CD14-positive monocyte (primary cell): ENCODE results near the gene JARID2. TPM values are rescaled to one million over a fixed set of nuclear protein-coding genes. Genes with fewer than 3 reads are reported as not detected.
A peak's percentile ranks its signal among the peaks of the same experiment; 100 is the strongest.

Source experiments
- DNase-seq, 3 donors: peaks; one replicate each; pipeline ENCODE4 v3.0.0-alpha.2; 2011 to 2022
- H2AFZ ChIP-seq: 2 replicates; pipeline ENCODE4 v1.6.0; 2012; ENCODE audit warnings: mild to moderate bottlenecking, low read depth, low read length, inconsistent platforms; ENCODE audit not compliant: insufficient read depth, poor library complexity, severe bottlenecking
- H3K27ac ChIP-seq, 2 donors: 1 replicate in 1 of 2; 2 replicates in 1 of 2; pipeline ENCODE4 v1.5.1; 2012 to 2013; ENCODE audit warnings: low read length in 2 of 2, control low read depth in 1 of 2, inconsistent platforms in 1 of 2, low read depth in 1 of 2, mild to moderate bottlenecking in 1 of 2
- H3K27me3 ChIP-seq, 2 donors: one replicate each; pipeline versions ENCODE4 v1.6.0 to v1.6.1; 2011 to 2013; ENCODE audit warnings: low read length in 2 of 2; ENCODE audit not compliant: control insufficient read depth in 2 of 2, insufficient read depth in 2 of 2
- H3K36me3 ChIP-seq, 2 donors: replicated peaks in 1 of 2; 1 replicate in 1 of 2; 2 replicates in 1 of 2; pipeline versions ENCODE4 v1.5.1 to v1.6.1; 2012 to 2013; ENCODE audit warnings: low read length in 2 of 2, control low read depth in 1 of 2, inconsistent platforms in 1 of 2, mild to moderate bottlenecking in 1 of 2; ENCODE audit not compliant: insufficient read depth in 2 of 2, control insufficient read depth in 1 of 2
- H3K4me1 ChIP-seq, 2 donors: 1 replicate in 1 of 2; 2 replicates in 1 of 2; pipeline versions ENCODE4 v1.5.1 to v1.6.1; 2012 to 2013; ENCODE audit warnings: low read length in 2 of 2, control low read depth in 1 of 2, inconsistent platforms in 1 of 2, mild to moderate bottlenecking in 1 of 2, moderate library complexity in 1 of 2; ENCODE audit not compliant: insufficient read depth in 2 of 2, control insufficient read depth in 1 of 2
- H3K4me2 ChIP-seq: replicated peaks from 2 replicates; pipeline ENCODE3; 2012; ENCODE audit warnings: low read length, moderate library complexity, mild to moderate bottlenecking; ENCODE audit not compliant: poor library complexity, severe bottlenecking; ENCODE audit errors: extremely low read depth
- H3K4me3 ChIP-seq, 3 experiments: fragments of 200-600 bp in 1 of 3; sonication (generic) in 1 of 3; replicated peaks in 1 of 3; 1 replicate in 2 of 3; 2 replicates in 1 of 3; pipeline ENCODE4 v1.5.1; 2011 to 2013; ENCODE audit warnings: low read length in 3 of 3, mild to moderate bottlenecking in 3 of 3, control low read depth in 2 of 3, low read depth in 2 of 3, inconsistent platforms in 1 of 3, moderate library complexity in 1 of 3
- H3K79me2 ChIP-seq: 2 replicates; pipeline ENCODE4 v1.6.0; 2012; ENCODE audit warnings: mild to moderate bottlenecking, control low read depth, inconsistent platforms, low read length, moderate library complexity; ENCODE audit not compliant: insufficient read depth
- H3K9ac ChIP-seq: 2 replicates; pipeline ENCODE4 v1.6.0; 2017; ENCODE audit warnings: low read length, mild to moderate bottlenecking; ENCODE audit not compliant: insufficient read depth, poor library complexity, severe bottlenecking
- H3K9me3 ChIP-seq, 2 donors: replicated peaks in 1 of 2; 1 replicate in 1 of 2; 2 replicates in 1 of 2; pipeline versions ENCODE4 v1.5.1 to v1.6.1; 2012 to 2013; ENCODE audit warnings: low read length in 2 of 2, control low read depth in 1 of 2; ENCODE audit not compliant: control insufficient read depth in 1 of 2, insufficient read depth in 1 of 2
- H4K20me1 ChIP-seq: 2 replicates; pipeline ENCODE4 v1.6.0; 2012; ENCODE audit warnings: mild to moderate bottlenecking, low read length, control low read depth, moderate library complexity; ENCODE audit not compliant: insufficient read depth
- H3K27ac Mint-ChIP-seq, 7 donors: one replicate each; pipeline ENCODE4 v1.8.0; 2020; ENCODE audit warnings: mild to moderate bottlenecking in 7 of 7, mixed read lengths in 7 of 7, moderate library complexity in 6 of 7, inconsistent platforms in 2 of 7
- H3K27me3 Mint-ChIP-seq, 3 donors: one replicate each; pipeline ENCODE4 v1.8.0; 2021 to 2022; ENCODE audit warnings: low read depth in 3 of 3, mild to moderate bottlenecking in 3 of 3, mixed read lengths in 3 of 3, moderate library complexity in 3 of 3, inconsistent platforms in 1 of 3
- H3K36me3 Mint-ChIP-seq, 2 donors: one replicate each; pipeline ENCODE4 v1.8.0; 2020; ENCODE audit warnings: mixed read lengths in 2 of 2, inconsistent platforms in 1 of 2, mild to moderate bottlenecking in 1 of 2
- H3K4me1 Mint-ChIP-seq: one replicate; pipeline ENCODE4 v1.8.0; 2020; ENCODE audit warnings: mild to moderate bottlenecking, mixed read lengths
- H3K4me3 Mint-ChIP-seq, 2 donors: one replicate each; pipeline ENCODE4 v1.8.0; 2020; ENCODE audit warnings: mild to moderate bottlenecking in 2 of 2, mixed read lengths in 2 of 2, moderate library complexity in 1 of 2
- H3K9me3 Mint-ChIP-seq, 7 donors: one replicate each; pipeline ENCODE4 v1.8.0; 2020 to 2022; ENCODE audit warnings: mixed read lengths in 7 of 7, mild to moderate bottlenecking in 6 of 7, moderate library complexity in 6 of 7, inconsistent platforms in 2 of 7
- WGBS: methylation state at CpG from one replicate; pipeline ENCODE4 v1.1.5; 2013; ENCODE audit warnings: missing lambda C conversion rate; ENCODE audit not compliant: insufficient coverage; 5-methylcytosine and 5-hydroxymethylcytosine counted together
- intact Hi-C, 2 donors: fragments of 100-400 bp; cut with micrococcal nuclease; formaldehyde crosslinking; loops; one replicate each; pipeline versions ENCODE4 v1.15.0 to v1.15.1; 2023
- polyA plus RNA-seq, 3 donors: library from polyadenylated mRNA; depleted of rRNA in 1 of 3; unstranded in 2 of 3; stranded (reverse) in 1 of 3; fragments of 300-500 nt in 2 of 3; fragments of >200 nt in 1 of 3; fragmentation: Illumina TruSeq in 2 of 3; gene quantifications; 1 replicate in 2 of 3; 2 replicates in 1 of 3; pipeline ENCODE4 v1.2.3, GENCODE V29; 2012 to 2021
- TF ChIP-seq, protein P1 (sequence below): fragments of 200-600 bp; IDR thresholded peaks from one replicate; pipeline ENCODE4 v1.8.0; 2022; ENCODE audit warnings: antibody characterized with exemption, mild to moderate bottlenecking

Gene JARID2
- polyA plus RNA-seq, 3 donors: 6.8 to 17.5 (median 12.5) TPM

DNA sequence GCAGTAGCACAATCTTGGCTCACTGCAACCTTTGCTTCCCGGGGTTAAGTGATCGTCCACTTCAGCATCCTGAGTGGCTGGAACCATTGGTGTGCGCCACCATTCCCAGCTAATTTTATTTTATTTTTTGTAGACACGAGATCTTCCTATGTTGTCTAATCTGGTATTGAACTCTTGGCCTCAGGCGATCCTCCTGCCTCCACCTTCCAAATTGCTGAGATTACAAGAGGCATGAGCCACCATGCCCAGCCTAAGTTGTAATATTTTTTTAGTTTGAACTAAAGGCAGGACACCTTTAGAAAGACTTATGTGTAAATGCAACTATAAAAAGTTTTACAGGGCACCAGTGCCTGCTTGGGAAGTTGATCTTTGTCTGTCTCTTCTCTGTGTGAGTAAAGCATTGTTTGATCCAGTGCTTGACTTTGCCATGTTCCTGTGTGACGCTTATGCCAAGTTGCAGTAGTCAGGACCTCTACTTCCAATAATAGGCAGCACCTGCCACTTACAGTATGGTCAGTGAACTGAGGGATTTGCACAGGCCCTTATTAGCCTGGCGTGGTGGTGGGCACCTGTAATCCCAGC is 46.9 kb downstream of the JARID2 start:
- Histone ChIP-seq H3K9me3 (no peaks in the 10 kb centered on the region), H2AFZ (no peak overlapping the region), H3K27me3 (no peaks in the 10 kb centered on the region), H3K4me3 (no peak overlapping the region), H3K9ac (no peak overlapping the region), H3K4me2 (no peak overlapping the region), H3K36me3 (peaks cover 0 to 11% of the 10 kb centered on the region in 2 donors), H3K27ac (no peak overlapping the region), H3K79me2 (peaks cover 100% of the 10 kb centered on the region), H4K20me1 (peaks cover 100% of the 10 kb centered on the region), H3K4me1 (peaks cover 45 to 55% of the 10 kb centered on the region in 2 donors)
- no peaks in the 10 kb centered on the region for H3K9me3 Mint-ChIP-seq
- TF ChIP-seq, protein P1, sequence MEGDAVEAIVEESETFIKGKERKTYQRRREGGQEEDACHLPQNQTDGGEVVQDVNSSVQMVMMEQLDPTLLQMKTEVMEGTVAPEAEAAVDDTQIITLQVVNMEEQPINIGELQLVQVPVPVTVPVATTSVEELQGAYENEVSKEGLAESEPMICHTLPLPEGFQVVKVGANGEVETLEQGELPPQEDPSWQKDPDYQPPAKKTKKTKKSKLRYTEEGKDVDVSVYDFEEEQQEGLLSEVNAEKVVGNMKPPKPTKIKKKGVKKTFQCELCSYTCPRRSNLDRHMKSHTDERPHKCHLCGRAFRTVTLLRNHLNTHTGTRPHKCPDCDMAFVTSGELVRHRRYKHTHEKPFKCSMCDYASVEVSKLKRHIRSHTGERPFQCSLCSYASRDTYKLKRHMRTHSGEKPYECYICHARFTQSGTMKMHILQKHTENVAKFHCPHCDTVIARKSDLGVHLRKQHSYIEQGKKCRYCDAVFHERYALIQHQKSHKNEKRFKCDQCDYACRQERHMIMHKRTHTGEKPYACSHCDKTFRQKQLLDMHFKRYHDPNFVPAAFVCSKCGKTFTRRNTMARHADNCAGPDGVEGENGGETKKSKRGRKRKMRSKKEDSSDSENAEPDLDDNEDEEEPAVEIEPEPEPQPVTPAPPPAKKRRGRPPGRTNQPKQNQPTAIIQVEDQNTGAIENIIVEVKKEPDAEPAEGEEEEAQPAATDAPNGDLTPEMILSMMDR: no peak
- 100% methylated on average over 2 of the region's 7 CpGs for WGBS
- H3K27me3 Mint-ChIP-seq: peaks cover 0 to 4% (median 0%) of the 10 kb centered on the region in 3 donors
- peak overlapping the region in 3 of 7 donors; percentile 5 to 46 (median 17) for H3K27ac Mint-ChIP-seq
- intact Hi-C loops: no loop called here
- H3K4me1 Mint-ChIP-seq: peaks cover 78% of the 10 kb centered on the region
- H3K4me3 Mint-ChIP-seq: no peak overlapping the region
- DNase-seq: no peak
- H3K36me3 Mint-ChIP-seq: peaks cover 45 to 49% of the 10 kb centered on the region in 2 donors

DNA sequence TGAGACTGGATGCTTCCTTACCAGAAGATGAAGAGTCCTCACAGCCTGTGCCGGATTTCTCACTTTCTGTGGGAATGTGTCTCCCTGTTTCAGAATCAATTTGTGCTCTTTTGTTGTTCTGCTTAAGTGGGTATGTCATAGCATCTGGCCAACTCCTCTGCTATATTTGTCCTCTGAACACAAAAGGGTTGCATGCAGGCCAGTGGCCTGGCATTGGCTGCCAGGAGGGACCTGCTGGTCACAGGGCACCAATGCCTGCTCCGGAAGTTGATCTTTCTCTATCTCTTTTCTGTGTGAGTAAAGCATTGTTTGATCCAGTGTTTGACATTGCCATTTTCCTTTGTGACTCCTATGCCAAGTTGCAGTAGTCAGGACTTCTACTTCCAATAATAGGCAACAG is 47.8 kb downstream of the JARID2 start:
- H3K9me3 Mint-ChIP-seq: no peaks in the 10 kb centered on the region
- H3K27ac Mint-ChIP-seq: peak overlapping the region in 2 of 7 donors; percentile 1 to 26
- Histone ChIP-seq H3K27ac (no peak overlapping the region), H3K36me3 (peaks cover 0 to 11% of the 10 kb centered on the region in 2 donors), H3K9me3 (no peaks in the 10 kb centered on the region), H3K4me3 (no peak overlapping the region), H3K9ac (no peak overlapping the region), H4K20me1 (peaks cover 100% of the 10 kb centered on the region), H2AFZ (no peak overlapping the region), H3K27me3 (no peaks in the 10 kb centered on the region), H3K4me2 (no peak overlapping the region), H3K4me1 (peaks cover 43 to 55% of the 10 kb centered on the region in 2 donors), H3K79me2 (peaks cover 100% of the 10 kb centered on the region)
- H3K4me3 Mint-ChIP-seq: no peak overlapping the region
- DNase-seq: no peak
- intact Hi-C loops: no loop called here
- WGBS: 71% methylated on average over 1 of the region's 2 CpGs
- peaks cover 0 to 4% (median 0%) of the 10 kb centered on the region in 3 donors for H3K27me3 Mint-ChIP-seq
- TF ChIP-seq, protein P1: no peak
- H3K36me3 Mint-ChIP-seq: peaks cover 38 to 46% of the 10 kb centered on the region in 2 donors
- peaks cover 78% of the 10 kb centered on the region for H3K4me1 Mint-ChIP-seq
